K562 (cell line): ENCODE measurements around the gene CARD8. TPM values are rescaled to one million over a fixed set of nuclear protein-coding genes. Genes with fewer than 3 reads are reported as not detected.

ENCODE experiments used
- ARHGAP35 ChIP-seq: fragments of 450-650 bp; IDR thresholded peaks from 2 replicates; pipeline ENCODE4 v1.6.1; 2018; ENCODE audit not compliant: partially characterized antibody
- ATF1 ChIP-seq, 2 experiments: fragments of 450-650 bp in 1 of 2; IDR thresholded peaks; 2 replicates each; pipeline ENCODE4 v1.6.1; 2016; ENCODE audit warnings: missing compliant biosample characterization in 1 of 2, missing genetic modification characterization in 1 of 2
- BRD4 ChIP-seq: fragments of 200-600 bp; sonication (generic); IDR thresholded peaks from 2 replicates; pipeline ENCODE4 v1.6.1; 2017; ENCODE audit warnings: inconsistent platforms
- C11orf30 ChIP-seq: fragments of 450-650 bp; IDR thresholded peaks from 2 replicates; pipeline ENCODE4 v1.6.1; 2016; ENCODE audit warnings: low read depth, mild to moderate bottlenecking
- CC2D1A ChIP-seq: fragments of 450-650 bp; IDR thresholded peaks from 2 replicates; pipeline ENCODE4 v1.6.1; 2017; ENCODE audit warnings: mild to moderate bottlenecking
- FOXJ3 ChIP-seq: sonication (generic); formaldehyde crosslinking; IDR thresholded peaks from 2 replicates; pipeline ENCODE4 v1.4.0; 2020; ENCODE audit warnings: mild to moderate bottlenecking, missing genetic modification reagents
- HNRNPLL ChIP-seq: fragments of 200-400 bp; formaldehyde crosslinking; IDR thresholded peaks from 2 replicates; pipeline ENCODE4 v1.6.1; 2017; ENCODE audit warnings: low read length, low read depth, mild to moderate bottlenecking; ENCODE audit not compliant: poor library complexity, severe bottlenecking
- MYBL2 ChIP-seq, 2 experiments: fragments of 450-650 bp in 1 of 2; sonication (generic) in 1 of 2; formaldehyde crosslinking in 1 of 2; IDR thresholded peaks; 2 replicates each; pipeline versions ENCODE4 v1.6.1 to v1.8.1; 2017 to 2022; ENCODE audit warnings: borderline replicate concordance in 1 of 2, inconsistent platforms in 1 of 2, low read depth in 1 of 2, mild to moderate bottlenecking in 1 of 2, missing genetic modification reagents in 1 of 2, moderate library complexity in 1 of 2
- PHB2 ChIP-seq: fragments of 450-650 bp; IDR thresholded peaks from 2 replicates; pipeline ENCODE4 v1.6.1; 2017; ENCODE audit warnings: low read depth
- SAFB ChIP-seq: fragments of 200-400 bp; formaldehyde crosslinking; IDR thresholded peaks from 2 replicates; pipeline ENCODE4 v1.6.1; 2017; ENCODE audit warnings: low read depth, low read length, borderline replicate concordance
- SREBF2 ChIP-seq: sonication (generic); formaldehyde crosslinking; IDR thresholded peaks from 2 replicates; pipeline ENCODE4 v1.4.0; 2020; ENCODE audit warnings: mild to moderate bottlenecking, missing genetic modification reagents
- STAG1 ChIP-seq: sonication (generic); formaldehyde crosslinking; IDR thresholded peaks from 2 replicates; pipeline ENCODE4 v1.5.0; 2020; ENCODE audit warnings: missing genetic modification reagents, borderline replicate concordance
- TCF7 ChIP-seq: sonication (generic); IDR thresholded peaks from 2 replicates; pipeline ENCODE4 v1.6.1; 2016; ENCODE audit warnings: antibody characterized with exemption, borderline replicate concordance
- ZBTB26 ChIP-seq: fragments of 450-650 bp; formaldehyde crosslinking; IDR thresholded peaks from 2 replicates; pipeline ENCODE4 v1.4.0; 2022; ENCODE audit warnings: missing genetic modification characterization
- ZNF174 ChIP-seq: fragments of 250-450 bp; sonication (Bioruptor Pico); IDR thresholded peaks from 2 replicates; pipeline ENCODE4 v1.4.0; 2020; ENCODE audit warnings: mild to moderate bottlenecking
- ZNF280B ChIP-seq: fragments of 250-450 bp; sonication (Bioruptor Pico); IDR thresholded peaks from 2 replicates; pipeline ENCODE4 v1.5.1; 2021; ENCODE audit warnings: mild to moderate bottlenecking
- ZNF316 ChIP-seq: fragments of 450-650 bp; IDR thresholded peaks from 2 replicates; pipeline ENCODE4 v1.6.1; 2016
- polyA plus RNA-seq, 8 experiments: library from polyadenylated mRNA; depleted of rRNA in 4 of 8; stranded (reverse) in 5 of 8; unstranded in 3 of 8; fragments of >200 nt; fragmentation: Nextera tagmentation in 2 of 8; fragmentation: Illumina TruSeq in 1 of 8; extraction: Ambion mirVana in 2 of 8; extraction: Trizol in 1 of 8; gene quantifications; 2 replicates each; pipeline versions ENCODE4 v1.2.1 to v1.2.3, GENCODE V29; 2011 to 2014; ENCODE audit warnings: inconsistent platforms in 1 of 8, missing spikeins in 1 of 8
- total RNA-seq, 7 experiments: library from RNA; depleted of rRNA in 6 of 7; stranded (reverse); fragments of >200 nt in 6 of 7; fragmentation: Illumina TruSeq in 2 of 7; extraction: Trizol in 2 of 7; gene quantifications; 2 replicates each; pipeline versions ENCODE4 v1.2.1 to v1.2.3, GENCODE V29; 2011 to 2021; ENCODE audit warnings: low replicate concordance in 1 of 7
- TF ChIP-seq, protein P1 (sequence below): sonication (generic); formaldehyde crosslinking; IDR thresholded peaks from 2 replicates; pipeline ENCODE4 v1.8.0; 2023; ENCODE audit warnings: missing genetic modification reagents, mild to moderate bottlenecking, borderline replicate concordance
- TF ChIP-seq, protein P2 (sequence below): sonication (generic); formaldehyde crosslinking; IDR thresholded peaks from 2 replicates; pipeline ENCODE4 v1.8.0; 2022; ENCODE audit warnings: missing genetic modification reagents, mild to moderate bottlenecking, borderline replicate concordance

The CARD8 gene
- total and polyA plus RNA-seq, 9 of the 15 experiments (the other 6 are each of a cell fraction or from before 2014, with no cell fraction given) = 11.5 to 26.4 (median 20.8) TPM

- TF ChIP-seq, protein P1, sequence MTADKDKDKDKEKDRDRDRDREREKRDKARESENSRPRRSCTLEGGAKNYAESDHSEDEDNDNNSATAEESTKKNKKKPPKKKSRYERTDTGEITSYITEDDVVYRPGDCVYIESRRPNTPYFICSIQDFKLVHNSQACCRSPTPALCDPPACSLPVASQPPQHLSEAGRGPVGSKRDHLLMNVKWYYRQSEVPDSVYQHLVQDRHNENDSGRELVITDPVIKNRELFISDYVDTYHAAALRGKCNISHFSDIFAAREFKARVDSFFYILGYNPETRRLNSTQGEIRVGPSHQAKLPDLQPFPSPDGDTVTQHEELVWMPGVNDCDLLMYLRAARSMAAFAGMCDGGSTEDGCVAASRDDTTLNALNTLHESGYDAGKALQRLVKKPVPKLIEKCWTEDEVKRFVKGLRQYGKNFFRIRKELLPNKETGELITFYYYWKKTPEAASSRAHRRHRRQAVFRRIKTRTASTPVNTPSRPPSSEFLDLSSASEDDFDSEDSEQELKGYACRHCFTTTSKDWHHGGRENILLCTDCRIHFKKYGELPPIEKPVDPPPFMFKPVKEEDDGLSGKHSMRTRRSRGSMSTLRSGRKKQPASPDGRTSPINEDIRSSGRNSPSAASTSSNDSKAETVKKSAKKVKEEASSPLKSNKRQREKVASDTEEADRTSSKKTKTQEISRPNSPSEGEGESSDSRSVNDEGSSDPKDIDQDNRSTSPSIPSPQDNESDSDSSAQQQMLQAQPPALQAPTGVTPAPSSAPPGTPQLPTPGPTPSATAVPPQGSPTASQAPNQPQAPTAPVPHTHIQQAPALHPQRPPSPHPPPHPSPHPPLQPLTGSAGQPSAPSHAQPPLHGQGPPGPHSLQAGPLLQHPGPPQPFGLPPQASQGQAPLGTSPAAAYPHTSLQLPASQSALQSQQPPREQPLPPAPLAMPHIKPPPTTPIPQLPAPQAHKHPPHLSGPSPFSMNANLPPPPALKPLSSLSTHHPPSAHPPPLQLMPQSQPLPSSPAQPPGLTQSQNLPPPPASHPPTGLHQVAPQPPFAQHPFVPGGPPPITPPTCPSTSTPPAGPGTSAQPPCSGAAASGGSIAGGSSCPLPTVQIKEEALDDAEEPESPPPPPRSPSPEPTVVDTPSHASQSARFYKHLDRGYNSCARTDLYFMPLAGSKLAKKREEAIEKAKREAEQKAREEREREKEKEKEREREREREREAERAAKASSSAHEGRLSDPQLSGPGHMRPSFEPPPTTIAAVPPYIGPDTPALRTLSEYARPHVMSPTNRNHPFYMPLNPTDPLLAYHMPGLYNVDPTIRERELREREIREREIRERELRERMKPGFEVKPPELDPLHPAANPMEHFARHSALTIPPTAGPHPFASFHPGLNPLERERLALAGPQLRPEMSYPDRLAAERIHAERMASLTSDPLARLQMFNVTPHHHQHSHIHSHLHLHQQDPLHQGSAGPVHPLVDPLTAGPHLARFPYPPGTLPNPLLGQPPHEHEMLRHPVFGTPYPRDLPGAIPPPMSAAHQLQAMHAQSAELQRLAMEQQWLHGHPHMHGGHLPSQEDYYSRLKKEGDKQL (CRISPR knock-in tag) = no peak; the same call in 1 of the 2 replicates
- TF ChIP-seq ATF1 (CRISPR knock-in tag; IDR thresholded peaks at IDR 0.05) (no peak), ATF1 (tag; IDR thresholded peaks at IDR 0.05) (no peak; the same call in 1 of the 2 replicates), FOXJ3 (no peak), C11orf30 (no peak), SAFB (no peak), BRD4 (no peak), ZNF280B (CRISPR knock-in tag) (no peak), STAG1 (no peak), PHB2 (no peak), ZNF174 (CRISPR knock-in tag) (no peak), CC2D1A (no peak), HNRNPLL (peak; percentile 66), ZBTB26 (peak; percentile 66; the same call in 1 of the 2 replicates), TCF7 (no peak), ZNF316 (no peak), SREBF2 (CRISPR knock-in tag) (no peak), ARHGAP35 (no peak), MYBL2 (IDR thresholded peaks at IDR 0.05; ENCODE audit: low read depth) (no peak), MYBL2 (CRISPR knock-in tag; IDR thresholded peaks at IDR 0.05; ENCODE audit: borderline replicate concordance) (no peak)
- TF ChIP-seq, protein P2, sequence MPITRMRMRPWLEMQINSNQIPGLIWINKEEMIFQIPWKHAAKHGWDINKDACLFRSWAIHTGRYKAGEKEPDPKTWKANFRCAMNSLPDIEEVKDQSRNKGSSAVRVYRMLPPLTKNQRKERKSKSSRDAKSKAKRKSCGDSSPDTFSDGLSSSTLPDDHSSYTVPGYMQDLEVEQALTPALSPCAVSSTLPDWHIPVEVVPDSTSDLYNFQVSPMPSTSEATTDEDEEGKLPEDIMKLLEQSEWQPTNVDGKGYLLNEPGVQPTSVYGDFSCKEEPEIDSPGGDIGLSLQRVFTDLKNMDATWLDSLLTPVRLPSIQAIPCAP (CRISPR knock-in tag) = 0 out of 2 replicates have a peak, but pooled peaks have one; percentile 31
These were observed 51.7 kb downstream of the CARD8 start (continued) for GRCh38 chr19:48203794-48204628.
